Activated T-helper 1 cell treated with Interleukin-2 at 50 U/mL for 16 hours (primary cell): ENCODE measurements around the gene STAB1.

Experiments used
- DNase-seq: peaks from one replicate; pipeline ENCODE4 v3.0.0-alpha.2; 2020; ENCODE audit warnings: low read depth

Gene STAB1

GRCh38 chr3:52536369-52537164 is 41.4 kb downstream of the STAB1 start, which contains the start of gene UQCC5:
TSS of gene UQCC5 (plus strand) at chr3:52536605. CDS start at chr3:52536756, 151 bp downstream.
- DNase-seq: peak; percentile 98

- DNase-seq: no peak
Measured at GRCh38 chr3:52537165-52537620, 42.1 kb downstream of the STAB1 start.

GRCh38 chr3:52537726-52538421 is 42.7 kb downstream of the STAB1 start:
- DNase-seq: no peak

- DNase-seq: no peak
Measured at GRCh38 chr3:52539010-52539653, 44.0 kb downstream of the STAB1 start.

GRCh38 chr3:52541050-52541449 is 45.9 kb downstream of the STAB1 start:
- DNase-seq: no peak

- DNase-seq: no peak
Measured at GRCh38 chr3:52544937-52545336, 49.8 kb downstream of the STAB1 start.

GRCh38 chr3:52546111-52546901 is 51.2 kb downstream of the STAB1 start:
- DNase-seq: no peak

- no peak for DNase-seq
Measured at GRCh38 chr3:52547143-52547542, 52.0 kb downstream of the STAB1 start.

DNA sequence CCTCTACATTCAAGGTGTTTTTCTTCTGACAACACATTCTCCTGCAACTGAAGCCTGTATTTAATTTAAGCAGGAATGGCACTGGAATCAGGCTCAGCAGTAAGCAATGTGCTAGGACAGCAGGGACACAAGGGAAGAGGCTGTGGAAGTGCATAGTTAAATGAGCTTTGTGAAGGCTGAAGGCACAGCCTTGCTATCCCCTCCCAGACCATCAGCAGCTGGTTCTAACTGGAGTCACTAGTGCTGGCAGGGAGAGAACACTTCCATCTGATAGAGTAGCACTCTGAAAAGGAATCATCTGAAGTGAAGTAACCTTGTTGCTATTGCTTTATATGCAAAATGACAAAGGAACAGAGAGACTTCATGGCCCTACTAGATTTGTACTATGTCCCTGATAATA is 56.0 kb downstream of the STAB1 start:
- no peak for DNase-seq

GRCh38 chr3:52552089-52552488 is 57.0 kb downstream of the STAB1 start:
- no peak for DNase-seq

- DNase-seq: no peak
Measured at GRCh38 chr3:52554026-52554755, 59.1 kb downstream of the STAB1 start.

GRCh38 chr3:52555056-52555455 is 59.9 kb downstream of the STAB1 start:
- no peak for DNase-seq

- no peak for DNase-seq
Measured at GRCh38 chr3:52557011-52557960, 62.1 kb downstream of the STAB1 start.

- no peak for DNase-seq
Measured at GRCh38 chr3:52558436-52558835, 63.3 kb downstream of the STAB1 start.

DNA sequence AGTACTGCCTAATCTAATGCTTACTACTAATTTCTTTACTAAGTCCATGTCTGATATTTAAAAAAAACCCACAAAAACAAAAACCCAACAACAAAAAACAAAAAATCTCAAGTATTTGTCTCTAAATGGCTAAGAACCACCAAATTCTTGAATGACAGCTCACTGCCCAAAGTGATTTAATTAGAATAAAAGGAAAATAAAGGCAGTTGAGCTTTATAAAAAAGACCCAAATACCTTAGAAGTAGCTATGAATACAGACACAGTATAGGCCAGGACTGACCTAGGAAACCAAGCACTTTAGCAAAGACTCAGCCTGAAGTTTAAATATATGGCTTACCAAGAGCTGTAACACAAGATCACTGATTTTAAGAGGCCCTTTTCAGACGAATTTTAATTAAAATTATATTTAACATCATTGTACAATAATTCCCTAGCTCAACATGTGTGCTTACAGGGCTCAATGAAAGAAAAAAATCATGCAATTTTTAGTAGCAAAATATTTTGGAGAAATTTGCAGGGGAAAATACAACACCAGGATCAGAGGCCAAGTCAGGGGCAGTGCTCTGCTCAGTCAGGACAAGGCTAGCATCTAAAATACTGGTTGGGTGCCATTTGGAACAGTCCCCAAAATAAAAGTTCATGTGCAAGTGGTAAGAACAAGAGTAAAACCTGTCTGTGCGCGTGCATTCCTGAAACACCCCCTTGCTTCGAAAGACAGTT is 66.0 kb downstream of the STAB1 start:
- DNase-seq: no peak

GRCh38 chr3:52563984-52564383 is 68.8 kb downstream of the STAB1 start:
- no peak for DNase-seq

GRCh38 chr3:52568069-52568468 is 72.9 kb downstream of the STAB1 start:
- DNase-seq: no peak

DNA sequence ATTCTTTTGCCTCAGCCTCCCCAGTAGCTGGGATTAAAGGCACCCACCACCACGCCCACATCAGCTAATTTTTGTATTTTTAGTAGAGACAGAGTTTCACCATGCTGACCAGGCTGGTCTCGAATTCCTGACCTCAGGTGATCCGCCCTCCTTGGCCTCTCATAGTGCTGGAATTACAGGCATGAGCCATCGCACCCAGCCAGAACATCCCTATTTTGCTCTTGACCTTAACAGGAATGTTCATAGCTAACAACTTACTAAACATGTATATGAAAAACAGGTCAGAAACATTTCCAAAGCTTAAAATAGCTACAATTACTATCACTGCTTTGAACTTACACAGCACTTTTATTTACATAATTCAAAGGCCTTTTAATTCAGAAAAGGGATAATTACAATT is 74.9 kb downstream of the STAB1 start:
- DNase-seq: no peak

- no peak for DNase-seq
Measured at GRCh38 chr3:52572221-52572620, 77.1 kb downstream of the STAB1 start.
